NCI-H2227 (cell line): ENCODE results near the gene AIFM3.
"Not testable (repeated sequence)": the region's sequence is repeated elsewhere in the genome, so short reads cannot be mapped to it uniquely, and the experiment has no call there.

ENCODE experiments used
- DNase-seq: peaks from one replicate; lab custom pipeline; 2025; ENCODE audit not compliant: unreplicated experiment; lab: John Stamatoyannopoulos, UW

The AIFM3 gene

GRCh38 chr22:20940904-20941385, 26.1 kb upstream of the AIFM3 start:
- no peak for DNase-seq

GRCh38 chr22:20942203-20942902, 24.7 kb upstream of the AIFM3 start:
- not testable (repeated sequence) for DNase-seq

GRCh38 chr22:20943104-20943933, 23.7 kb upstream of the AIFM3 start:
- no peak for DNase-seq

GRCh38 chr22:20944042-20944441, 23.0 kb upstream of the AIFM3 start:
- DNase-seq: no peak

- DNase-seq: no peak
Measured at GRCh38 chr22:20945578-20945934, 21.5 kb upstream of the AIFM3 start.

GRCh38 chr22:20946080-20946986, 20.7 kb upstream of the AIFM3 start:
- DNase-seq: no peak

GRCh38 chr22:20946991-20947390, 20.1 kb upstream of the AIFM3 start:
- DNase-seq: no peak

- no peak for DNase-seq
Measured at GRCh38 chr22:20948450-20948849, 18.6 kb upstream of the AIFM3 start.

- no peak for DNase-seq
Measured at GRCh38 chr22:20948989-20949388, 18.1 kb upstream of the AIFM3 start.

- no peak for DNase-seq
Measured at GRCh38 chr22:20949698-20950183, 17.3 kb upstream of the AIFM3 start.

- no peak for DNase-seq
Measured at GRCh38 chr22:20951151-20951931, 15.7 kb upstream of the AIFM3 start.

- DNase-seq: no peak
Measured at GRCh38 chr22:20951932-20952380, 15.1 kb upstream of the AIFM3 start.

- DNase-seq: no peak
Measured at GRCh38 chr22:20952544-20953341, 14.3 kb upstream of the AIFM3 start.

GRCh38 chr22:20953342-20953608, 13.8 kb upstream of the AIFM3 start:
- no peak for DNase-seq

- no peak for DNase-seq
Measured at GRCh38 chr22:20953668-20954500, 13.2 kb upstream of the AIFM3 start.

GRCh38 chr22:20955548-20955947, 11.5 kb upstream of the AIFM3 start:
- DNase-seq: no peak

- DNase-seq: no peak
Measured at GRCh38 chr22:20956258-20957101, 10.6 kb upstream of the AIFM3 start.

- peak; percentile 34 for DNase-seq
Measured at GRCh38 chr22:20957102-20957682, 9.9 kb upstream of the AIFM3 start.
